Hippocampal formation (tissue), 2 donors: ENCODE results near the gene EFNB3.

ENCODE experiments used
- DNase-seq, 2 donors: peaks; one replicate each; lab custom pipeline; 2025; lab: John Stamatoyannopoulos, UW

The EFNB3 gene

GRCh38 chr17:7704601-7705268 lies at the start of gene EFNB3:
Gene EFNB3 (plus strand): TSS chr17:7705202. CDS start chr17:7705599, 397 bp downstream.
- DNase-seq, result no peak

GRCh38 chr17:7655541-7655840 lies 49.5 kb upstream of the EFNB3 start:
- DNase-seq, result no peak

- DNase-seq, result peak; percentile 22 to 33
These were observed 47.9 kb upstream of the EFNB3 start for GRCh38 chr17:7656958-7657609.

GRCh38 chr17:7667656-7668406 lies 37.2 kb upstream of the EFNB3 start:
- DNase-seq, result peak; percentile 43 to 45

GRCh38 chr17:7668482-7668881 lies 36.5 kb upstream of the EFNB3 start:
- DNase-seq, result no peak

GRCh38 chr17:7673239-7673638 lies 31.8 kb upstream of the EFNB3 start:
- no peak for DNase-seq

- no peak for DNase-seq
These were observed 30.1 kb upstream of the EFNB3 start for GRCh38 chr17:7674934-7675333.

GRCh38 chr17:7676533-7676932 lies 28.5 kb upstream of the EFNB3 start:
- no peak for DNase-seq

GRCh38 chr17:7677388-7678067 lies 27.5 kb upstream of the EFNB3 start:
- no peak for DNase-seq

- DNase-seq, result no peak
These were observed 20.0 kb upstream of the EFNB3 start for GRCh38 chr17:7684851-7685532.

GRCh38 chr17:7685533-7686221 lies 19.3 kb upstream of the EFNB3 start:
- peak; percentile 85 to 98 for DNase-seq

GRCh38 chr17:7686222-7687071 lies 18.6 kb upstream of the EFNB3 start:
- peak; percentile 85 to 97 for DNase-seq

- DNase-seq, result peak; percentile 87 to 93
These were observed 17.7 kb upstream of the EFNB3 start, which contains the start of gene TP53 for GRCh38 chr17:7687072-7687907. Gene TP53 (minus strand): TSS chr17:7687490. CDS start chr17:7676594, 10,896 bp downstream.

- peak; percentile 96 to 98 for DNase-seq
These were observed 16.8 kb upstream of the EFNB3 start, which contains the start of gene WRAP53 for GRCh38 chr17:7687908-7688807. Gene WRAP53 (plus strand): TSS chr17:7688477. CDS start chr17:7688649, 172 bp downstream.

GRCh38 chr17:7688808-7689316 lies 16.1 kb upstream of the EFNB3 start:
- DNase-seq, result no peak

GRCh38 chr17:7695586-7695985 lies 9.4 kb upstream of the EFNB3 start:
- DNase-seq, result no peak

GRCh38 chr17:7697828-7698588 lies 7.0 kb upstream of the EFNB3 start:
- no peak for DNase-seq
